Activated CD4-positive, alpha-beta T cell treated with anti-CD3 and anti-CD28 coated beads, Interleukin-2, Interleukin-6, amounts not matched to agents 100 ng/mL and 50 ng/mL, durations not matched to agents 16 hours and 8 hours (primary cell): ENCODE measurements around the gene SPSB3.

ENCODE experiments used
- DNase-seq: peaks from one replicate; pipeline ENCODE4 v3.0.0-alpha.2; 2020

Gene SPSB3

GRCh38 chr16:1782408-1783264 lies at the start of gene SPSB3, which contains the start of gene NUBP2:
Gene SPSB3 (minus strand): TSS chr16:1782571. CDS start chr16:1781483, 1,088 bp downstream.
Gene NUBP2 (plus strand): TSS chr16:1782960. CDS start chr16:1783021, 61 bp downstream.
- peak; percentile 100 for DNase-seq

DNA sequence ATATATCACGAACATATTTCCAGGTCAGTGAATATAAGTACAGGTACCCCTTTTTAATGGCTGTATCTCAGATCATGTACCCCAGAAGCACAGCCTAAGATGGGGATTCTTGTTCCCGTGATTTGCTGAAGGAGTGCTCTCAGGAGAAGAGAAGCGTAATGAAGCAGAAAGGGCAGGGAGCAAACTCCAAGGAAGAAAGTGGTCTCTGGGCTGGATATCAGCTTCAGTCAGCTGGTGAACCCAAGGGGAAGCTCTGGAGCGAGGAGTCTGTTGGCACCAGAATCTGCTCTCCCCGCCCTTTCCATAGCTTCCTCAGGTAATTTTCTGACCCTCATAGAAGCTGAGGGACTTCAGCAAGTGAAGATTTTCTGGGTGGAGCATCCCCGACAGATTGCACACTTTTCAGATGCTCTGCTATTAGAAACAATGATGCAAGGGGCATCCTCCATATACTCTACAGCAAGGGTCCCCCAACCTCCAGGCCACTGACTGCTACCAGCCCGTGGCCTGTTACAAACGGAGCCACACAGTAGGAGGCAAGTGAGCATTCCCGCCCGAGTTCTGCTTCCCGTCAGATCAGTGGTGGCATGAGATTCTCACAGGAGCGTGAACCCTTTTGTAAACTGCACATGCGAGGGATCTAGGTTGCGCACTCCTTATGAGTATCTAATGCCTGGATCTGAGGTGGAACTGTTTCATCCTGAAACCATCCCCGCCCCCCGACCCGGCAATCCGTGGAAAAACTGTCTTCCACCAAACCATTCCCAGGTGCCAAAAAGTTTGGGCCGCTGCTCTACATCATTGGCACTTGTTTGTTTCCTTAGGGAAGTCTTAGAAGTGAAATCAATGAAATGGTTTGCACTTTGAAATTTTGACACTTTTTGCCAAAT lies 49.1 kb upstream of the SPSB3 start:
- no peak for DNase-seq

DNA sequence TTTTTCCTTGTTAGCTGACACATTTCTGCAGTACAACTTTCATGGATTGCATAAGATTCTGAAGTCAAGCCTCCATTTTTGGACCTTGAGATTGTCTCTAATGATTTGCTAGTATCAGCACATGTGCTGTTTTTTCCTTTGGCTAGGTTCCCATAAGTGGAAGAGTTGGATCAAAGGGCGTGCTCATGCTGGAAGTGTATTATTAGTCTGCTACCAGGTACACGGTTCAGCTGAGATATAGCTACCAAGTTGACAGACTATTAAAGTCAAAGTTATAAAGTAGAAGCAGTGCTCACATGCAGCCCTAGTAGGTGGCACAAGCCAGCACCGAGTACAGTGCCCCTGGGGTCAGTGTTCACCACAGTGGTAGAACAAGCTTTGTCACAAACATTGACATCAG lies 47.8 kb upstream of the SPSB3 start:
- DNase-seq = no peak

DNA sequence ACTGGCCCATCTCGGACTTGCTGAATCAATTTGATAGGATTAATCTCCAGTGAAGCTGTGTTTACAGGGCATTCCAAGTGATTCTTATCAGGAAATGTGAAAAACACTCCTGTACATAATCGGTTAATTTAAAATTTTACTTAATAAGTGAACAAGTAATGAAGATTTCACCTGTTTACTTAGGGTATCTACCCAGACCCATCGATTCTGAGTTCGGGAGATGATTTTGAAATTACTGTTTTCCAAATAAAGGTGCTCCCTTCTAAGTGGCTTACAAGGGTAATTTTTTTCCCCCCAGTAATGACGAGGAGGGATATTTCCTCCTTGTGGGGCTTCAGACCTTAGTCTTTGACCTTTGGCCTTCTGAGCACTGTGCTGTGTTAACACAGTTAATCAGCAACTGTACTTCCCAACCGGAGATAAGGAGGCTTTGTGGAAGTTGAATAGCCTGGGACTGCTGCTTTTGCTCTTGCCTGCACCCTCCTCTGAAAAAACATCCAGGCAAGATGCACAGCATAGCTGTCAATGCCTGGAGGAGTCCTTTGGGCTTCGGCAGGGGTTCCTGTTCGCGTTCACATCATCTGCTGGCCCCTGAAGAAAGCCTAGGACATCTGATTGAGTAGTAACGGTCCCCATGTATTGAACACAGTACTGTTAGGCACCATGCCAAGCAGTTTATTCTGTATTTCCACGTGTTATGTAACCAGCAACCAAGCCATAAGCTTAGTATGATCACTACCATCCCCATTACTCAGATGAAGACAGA lies 46.5 kb upstream of the SPSB3 start:
- no peak for DNase-seq

DNA sequence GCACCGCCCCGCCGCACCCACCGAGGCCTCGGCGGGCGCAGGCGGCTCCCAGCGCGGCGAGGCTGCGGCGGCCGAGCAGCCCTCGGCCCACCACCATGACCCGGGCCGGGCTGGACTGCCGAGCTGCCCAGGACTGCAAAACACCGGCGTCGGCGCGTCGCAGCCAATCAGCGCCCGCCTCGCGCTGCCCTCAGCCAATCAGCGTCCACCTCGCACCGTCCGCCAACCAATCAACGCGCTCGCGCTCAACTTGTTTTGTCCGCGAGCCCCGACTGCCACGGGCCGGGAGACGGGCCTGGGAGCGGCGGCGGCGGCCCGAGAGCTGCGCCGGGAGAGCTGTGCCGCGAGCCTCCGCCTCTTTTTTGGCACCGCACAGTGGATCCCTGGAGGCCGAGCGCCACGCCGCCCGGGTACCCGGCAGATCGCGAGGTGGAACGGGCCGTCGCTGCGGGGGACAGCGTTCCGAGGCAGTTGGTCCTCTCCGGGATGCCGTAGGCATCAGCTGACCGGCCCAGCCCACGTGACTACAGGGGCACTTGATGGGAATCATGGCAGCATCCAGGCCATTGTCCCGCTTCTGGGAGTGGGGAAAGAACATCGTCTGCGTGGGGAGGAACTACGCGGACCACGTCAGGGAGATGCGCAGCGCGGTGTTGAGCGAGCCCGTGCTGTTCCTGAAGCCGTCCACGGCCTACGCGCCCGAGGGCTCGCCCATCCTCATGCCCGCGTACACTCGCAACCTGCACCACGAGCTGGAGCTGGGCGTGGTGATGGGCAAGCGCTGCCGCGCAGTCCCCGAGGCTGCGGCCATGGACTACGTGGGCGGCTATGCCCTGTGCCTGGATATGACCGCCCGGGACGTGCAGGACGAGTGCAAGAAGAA lies 44.6 kb upstream of the SPSB3 start, which contains the start of the genes FAHD1 and HAGH:
FAHD1 (plus strand) TSS at position 516 of the 883 bp plus-strand sequence; CDS start at position 549, 33 bp downstream.
HAGH (minus strand) TSS at position 135 of the 883 bp plus-strand sequence; CDS start at position 97, 38 bp downstream.
- DNase-seq = peak; percentile 94

DNA sequence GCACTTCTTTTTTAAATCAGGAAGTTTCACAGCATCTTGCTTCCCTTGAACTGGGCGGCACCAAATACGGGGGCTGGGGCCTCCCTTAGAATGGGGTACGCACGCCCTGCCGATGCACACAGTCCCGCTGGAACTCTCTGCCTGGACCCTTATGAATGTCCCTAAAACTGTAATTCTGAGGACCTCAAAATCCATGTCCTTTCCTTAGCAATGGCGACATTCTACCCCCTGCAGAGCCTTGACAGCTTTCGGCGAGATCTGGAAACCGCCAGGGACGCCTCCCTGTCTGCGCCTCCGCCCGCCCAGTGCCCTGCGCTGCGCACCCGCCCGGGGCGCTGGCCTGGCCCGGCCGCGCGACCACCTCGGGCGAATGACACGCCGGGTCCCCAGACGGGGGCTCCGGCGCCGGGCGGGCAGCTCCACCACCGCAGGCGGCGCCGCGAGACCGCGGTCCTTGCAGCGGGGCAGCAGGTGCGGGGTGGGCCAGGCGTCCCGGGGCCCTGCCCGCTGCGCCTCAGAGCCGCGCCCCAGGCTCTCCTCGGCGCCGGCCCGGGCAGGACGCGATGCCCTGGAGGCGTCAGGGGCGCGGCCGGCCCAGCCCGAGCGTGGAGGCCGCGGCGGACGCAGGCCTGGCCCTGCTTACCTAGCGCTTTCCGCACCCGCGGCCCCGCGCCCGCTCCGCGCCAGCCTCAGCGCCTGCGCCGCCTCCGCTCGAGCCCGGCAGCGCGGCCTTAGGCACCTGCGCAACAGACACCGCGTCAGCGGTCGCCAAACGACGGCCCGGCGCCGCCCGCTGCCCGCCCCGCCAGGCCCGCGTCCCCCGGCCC lies 43.7 kb upstream of the SPSB3 start:
- DNase-seq = peak; percentile 68

- DNase-seq = no peak
These were observed 43.1 kb upstream of the SPSB3 start for GRCh38 chr16:1825381-1825863.

DNA sequence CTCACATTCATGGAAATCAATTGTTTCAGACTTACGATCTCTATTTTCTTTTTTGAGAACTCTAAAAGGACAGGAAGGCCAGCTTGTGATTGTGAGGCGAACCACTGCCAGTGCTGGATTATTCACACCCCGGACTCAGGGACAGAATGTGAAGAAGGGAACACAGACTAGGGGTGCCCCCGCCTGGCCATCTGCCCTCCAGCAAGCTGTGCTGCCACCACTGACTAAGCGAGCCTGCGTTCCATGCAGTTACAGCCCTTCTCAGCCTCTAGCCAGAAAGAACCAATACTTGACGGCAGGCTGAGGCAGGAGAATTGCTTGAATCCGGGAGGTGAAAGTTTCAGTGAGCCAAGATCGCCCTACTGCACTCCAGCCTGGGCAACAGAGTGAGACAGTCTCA lies 41.5 kb upstream of the SPSB3 start:
- peak; percentile 27 for DNase-seq

- DNase-seq = no peak
These were observed 40.4 kb upstream of the SPSB3 start for GRCh38 chr16:1822801-1823200.

DNA sequence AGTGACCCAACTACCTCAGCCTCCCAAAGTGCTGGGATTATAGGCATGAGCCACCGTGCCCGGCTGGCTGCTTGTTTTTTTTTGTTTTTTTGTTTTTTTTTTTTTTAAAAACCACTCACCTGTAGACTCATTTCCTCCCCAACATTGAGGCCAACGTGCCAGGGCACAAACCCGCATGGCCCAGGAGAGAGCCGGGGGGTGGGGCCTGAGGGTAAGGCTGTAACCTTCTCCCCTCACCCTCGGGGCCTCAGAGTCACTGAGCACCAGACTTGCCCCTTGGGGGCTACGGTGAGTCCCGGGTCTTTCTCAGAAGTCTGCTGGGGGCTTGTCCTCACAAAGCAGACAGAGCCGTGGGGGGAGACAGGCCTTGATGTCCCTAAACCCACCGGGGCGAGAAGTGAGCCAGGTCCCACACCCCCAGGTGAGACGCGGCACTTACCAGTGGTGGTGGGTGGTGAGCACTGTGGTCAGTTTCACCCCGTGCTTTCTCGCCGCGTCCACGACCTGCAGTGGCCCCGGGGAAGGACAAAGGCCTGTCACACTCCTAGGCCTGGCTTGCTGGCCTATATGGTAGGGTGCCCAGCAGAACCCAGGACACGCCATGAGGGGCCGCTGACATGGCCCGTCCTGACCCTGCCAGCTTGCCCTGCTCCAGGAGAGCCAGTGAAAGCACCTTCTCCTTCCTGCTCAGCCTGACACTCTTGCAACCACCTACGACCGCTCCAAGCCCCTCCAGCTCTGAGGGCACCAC lies 39.7 kb upstream of the SPSB3 start:
- no peak for DNase-seq

DNA sequence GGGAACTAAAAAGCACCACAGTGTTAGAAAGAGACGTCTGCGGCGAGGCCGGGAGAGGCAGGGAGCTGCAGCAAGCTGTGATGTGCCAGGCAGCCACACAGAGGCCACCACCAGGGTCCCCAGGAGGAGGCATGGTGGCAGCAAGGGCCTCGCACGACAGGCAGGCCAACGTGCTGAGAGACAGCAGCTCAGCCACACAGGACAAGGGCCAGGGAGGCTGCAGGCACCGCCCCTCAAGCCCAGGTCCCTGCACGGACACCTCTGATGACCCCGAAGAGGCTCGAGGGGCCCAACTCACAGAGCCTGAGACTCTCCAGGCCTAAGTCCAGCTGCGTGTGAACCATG lies 38.5 kb upstream of the SPSB3 start:
- DNase-seq = no peak

- DNase-seq = no peak
These were observed 38.0 kb upstream of the SPSB3 start for GRCh38 chr16:1820096-1820945.

- no peak for DNase-seq
These were observed 37.2 kb upstream of the SPSB3 start for GRCh38 chr16:1819611-1820010.

- no peak for DNase-seq
These were observed 36.6 kb upstream of the SPSB3 start for GRCh38 chr16:1818873-1819525.

DNA sequence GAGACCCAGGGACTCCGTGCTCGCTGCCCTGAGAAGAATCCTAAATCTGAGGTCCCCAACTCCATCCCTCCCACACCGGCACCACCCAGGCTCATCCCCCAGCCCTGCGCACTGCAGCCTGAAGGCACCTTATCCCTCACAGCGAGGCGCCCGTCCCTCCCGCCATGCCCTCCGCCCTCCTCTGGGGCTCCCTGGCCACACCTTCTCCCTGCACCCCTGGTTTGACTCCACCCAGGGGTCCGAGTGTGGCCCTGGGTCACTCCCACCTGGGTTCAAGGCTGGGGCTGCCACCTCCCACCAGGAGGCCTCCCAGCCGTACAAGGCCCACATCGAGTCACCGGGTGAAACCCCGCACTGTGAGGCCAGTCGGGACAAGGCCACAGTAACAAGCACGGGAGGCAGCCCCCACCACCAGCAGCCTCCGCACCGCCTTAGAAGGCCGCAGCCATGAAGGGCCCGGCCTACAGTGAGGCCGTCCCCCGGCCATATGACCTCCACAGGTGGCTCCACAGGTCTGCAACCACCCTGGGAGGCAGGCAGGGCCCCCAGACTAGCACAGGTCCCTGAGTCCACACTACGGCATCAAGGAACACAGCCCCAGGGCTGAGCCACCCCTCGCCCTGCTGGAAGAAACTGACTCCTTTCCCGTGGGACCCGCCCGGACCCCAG lies 36.0 kb upstream of the SPSB3 start:
- no peak for DNase-seq

GRCh38 chr16:1817716-1818115 lies 35.3 kb upstream of the SPSB3 start:
- DNase-seq = no peak

DNA sequence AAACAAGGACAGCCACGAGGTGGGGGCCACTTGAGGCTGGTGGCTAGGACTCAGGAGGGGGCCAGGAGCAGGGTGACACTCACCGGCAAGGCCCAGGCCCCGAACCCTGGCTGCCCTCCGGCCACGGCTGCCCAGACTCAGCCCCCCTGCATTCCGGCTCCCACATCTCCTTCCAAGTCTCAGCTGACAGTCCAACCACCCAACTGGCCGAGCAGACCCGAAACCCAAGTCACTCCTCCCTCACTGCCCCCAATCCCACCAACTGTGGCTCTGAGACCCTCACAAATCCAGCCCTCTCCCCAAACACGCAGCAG lies 34.9 kb upstream of the SPSB3 start:
- no peak for DNase-seq
